ENCODE results near the gene PSME3. TPM values are rescaled to one million over a fixed set of nuclear protein-coding genes. Genes with fewer than 3 reads are reported as not detected.
"Not testable (repeated sequence)": the region's sequence is repeated elsewhere in the genome, so short reads cannot be mapped to it uniquely, and the experiment has no call there.

PSME3 gene
- total and polyA plus RNA-seq, 3 experiments from 2014 or later = 136 to 244 (median 243) TPM

DNA sequence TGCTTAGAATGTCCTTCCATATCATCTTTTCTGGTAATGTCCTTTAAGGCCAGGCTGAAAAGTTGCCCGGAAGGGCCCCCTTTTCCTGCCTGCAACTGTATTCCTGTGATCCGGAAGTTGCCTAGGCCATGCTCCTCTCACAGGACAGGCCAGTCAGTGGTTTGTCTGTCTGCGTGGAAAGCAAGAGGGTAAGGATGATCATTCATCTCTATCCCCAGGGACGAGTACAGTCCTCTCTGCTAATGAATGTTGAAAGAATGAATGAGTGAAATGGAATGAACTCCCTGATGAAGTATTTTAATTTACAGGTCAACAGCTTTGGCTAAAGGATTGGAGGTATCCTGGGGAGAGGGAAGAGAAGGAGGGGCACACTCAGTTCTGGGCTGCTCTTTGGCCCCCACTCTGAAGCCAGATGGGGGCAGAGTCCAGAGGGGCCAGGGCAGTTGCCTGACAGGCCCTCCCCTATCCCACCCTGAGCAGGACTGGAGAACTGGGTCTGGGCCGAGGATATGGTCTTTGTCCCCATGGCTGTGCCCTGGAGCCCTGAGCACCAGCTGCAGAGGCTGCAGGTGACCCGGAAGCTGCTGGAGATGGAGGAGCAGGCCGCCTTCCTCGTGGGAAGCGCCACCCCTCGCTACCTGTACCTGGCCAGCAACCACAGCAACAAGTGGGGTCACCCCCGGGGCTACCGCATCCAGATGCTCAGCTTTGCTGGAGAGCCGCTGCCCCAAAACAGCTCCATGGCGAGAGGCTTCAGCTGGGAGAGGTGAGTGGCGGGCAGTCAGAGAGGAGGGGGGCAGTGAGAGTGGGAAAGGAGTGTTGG lies 21.0 kb downstream of the PSME3 start:
- no peak overlapping the region for H3K27ac ChIP-seq (ENCODE audit: low read depth, low read length)
- Mint-ChIP-seq H3K36me3 (no peaks in the 10 kb centered on the region), H3K9me3 (no peaks in the 10 kb centered on the region), H3K27ac (no peak overlapping the region), H3K27me3 (peaks cover 7 to 19% of the 10 kb centered on the region in 2 donors), H3K4me1 (no peaks in the 10 kb centered on the region), H3K4me3 (no peak overlapping the region)
- ChIA-PET POLR2A (no interaction called here), CTCF (interaction anchor here (0.8 kb wide), 1 partner anchor 16 kb away, joined by 3 read pairs; no protein-coding TSS in a partner anchor)
- no peak overlapping the region for H3K4me3 ChIP-seq (ENCODE audit: low read length)
- DNase-seq = no peak
- no peaks in the 10 kb centered on the region for H3K27me3 ChIP-seq (ENCODE audit: insufficient read depth, low read length, poor library complexity, severe bottlenecking)
- no peaks in the 10 kb centered on the region for H3K36me3 ChIP-seq (ENCODE audit: insufficient read depth, low read length)
- H3K4me1 ChIP-seq (ENCODE audit: insufficient read depth, low read length) = no peaks in the 10 kb centered on the region
- H3K9me3 ChIP-seq (ENCODE audit: low read length) = no peaks in the 10 kb centered on the region

DNA sequence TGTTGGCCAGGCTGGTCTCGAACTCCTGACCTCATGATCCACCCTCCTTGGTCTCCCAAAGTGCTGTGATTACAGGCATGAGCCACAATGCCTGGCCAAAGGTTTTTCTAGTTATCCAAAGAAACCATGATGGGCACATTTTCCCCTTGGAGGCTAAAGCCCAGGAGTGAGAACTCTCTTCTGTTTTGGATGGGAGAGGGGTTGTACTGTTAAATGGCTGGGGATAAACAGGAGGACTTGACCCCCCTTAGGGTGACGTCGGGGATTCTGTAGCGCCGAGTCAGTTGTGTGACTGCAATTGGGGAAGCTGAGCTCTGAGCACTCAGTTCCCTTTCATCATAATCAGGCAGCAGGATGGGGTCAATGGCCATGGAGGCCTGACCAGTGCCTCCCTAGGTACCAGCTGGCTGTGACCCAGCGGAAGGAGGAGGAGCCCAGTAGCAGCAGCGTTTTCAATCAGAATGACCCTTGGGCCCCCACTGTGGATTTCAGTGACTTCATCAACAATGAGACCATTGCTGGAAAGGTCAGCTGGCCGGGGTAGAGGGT lies 21.9 kb downstream of the PSME3 start:
- Histone ChIP-seq H3K36me3 (ENCODE audit: insufficient read depth, low read length) (no peaks in the 10 kb centered on the region), H3K9me3 (ENCODE audit: low read length) (no peaks in the 10 kb centered on the region), H3K4me3 (ENCODE audit: low read length) (no peak overlapping the region), H3K4me1 (ENCODE audit: insufficient read depth, low read length) (no peaks in the 10 kb centered on the region), H3K27ac (ENCODE audit: low read depth, low read length) (no peak overlapping the region), H3K27me3 (ENCODE audit: insufficient read depth, low read length, poor library complexity, severe bottlenecking) (no peaks in the 10 kb centered on the region)
- ChIA-PET CTCF (interaction anchor here (0.5 to 0.8 kb wide), 2 partner anchors 17 to 79 kb away, joined by 3 read pairs; no protein-coding TSS in a partner anchor), POLR2A (no interaction called here)
- Mint-ChIP-seq H3K4me1 (no peaks in the 10 kb centered on the region), H3K27me3 (peaks cover 9 to 19% of the 10 kb centered on the region in 2 donors), H3K9me3 (no peaks in the 10 kb centered on the region), H3K27ac (no peak overlapping the region), H3K4me3 (no peak overlapping the region), H3K36me3 (no peaks in the 10 kb centered on the region)
- DNase-seq = no peak

DNA sequence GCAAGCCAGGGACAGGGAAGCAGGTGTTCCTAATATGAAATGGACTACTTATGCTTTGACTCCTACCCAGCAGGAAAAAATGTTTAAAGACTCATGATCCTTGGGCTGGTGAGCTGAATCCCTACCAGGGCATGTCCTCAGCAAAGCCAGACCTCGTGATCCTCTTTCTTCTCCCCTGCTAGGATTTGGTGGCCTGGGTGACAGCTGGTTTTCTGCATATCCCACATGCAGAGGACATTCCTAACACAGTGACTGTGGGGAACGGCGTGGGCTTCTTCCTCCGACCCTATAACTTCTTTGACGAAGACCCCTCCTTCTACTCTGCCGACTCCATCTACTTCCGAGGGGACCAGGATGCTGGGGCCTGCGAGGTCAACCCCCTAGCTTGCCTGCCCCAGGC lies 22.9 kb downstream of the PSME3 start:
- H3K4me3 Mint-ChIP-seq; H3K27ac Mint-ChIP-seq; H3K4me3 ChIP-seq (ENCODE audit: low read length); CTCF ChIA-PET; H3K27ac ChIP-seq (ENCODE audit: low read depth, low read length); POLR2A ChIA-PET; H3K4me1 Mint-ChIP-seq; H3K36me3 Mint-ChIP-seq; H3K4me1 ChIP-seq (ENCODE audit: insufficient read depth, low read length); H3K27me3 ChIP-seq (ENCODE audit: insufficient read depth, low read length, poor library complexity, severe bottlenecking); DNase-seq; H3K9me3 Mint-ChIP-seq; H3K9me3 ChIP-seq (ENCODE audit: low read length); H3K36me3 ChIP-seq (ENCODE audit: insufficient read depth, low read length): not testable (repeated sequence)
- H3K27me3 Mint-ChIP-seq = peaks cover 9 to 19% of the 10 kb centered on the region in 2 donors

GRCh38 chr17:42856516-42856915 lies 23.3 kb downstream of the PSME3 start:
- H3K4me3 ChIP-seq (ENCODE audit: low read length); H3K4me1 Mint-ChIP-seq; DNase-seq; POLR2A ChIA-PET; H3K36me3 ChIP-seq (ENCODE audit: insufficient read depth, low read length); CTCF ChIA-PET; H3K27me3 ChIP-seq (ENCODE audit: insufficient read depth, low read length, poor library complexity, severe bottlenecking); H3K27ac ChIP-seq (ENCODE audit: low read depth, low read length); H3K4me1 ChIP-seq (ENCODE audit: insufficient read depth, low read length); H3K36me3 Mint-ChIP-seq; H3K4me3 Mint-ChIP-seq; H3K9me3 Mint-ChIP-seq; H3K9me3 ChIP-seq (ENCODE audit: low read length): not testable (repeated sequence)
- Mint-ChIP-seq H3K27ac (peak overlapping the region in 1 of 8 donors; percentile 43), H3K27me3 (peaks cover 9 to 19% of the 10 kb centered on the region in 2 donors)

DNA sequence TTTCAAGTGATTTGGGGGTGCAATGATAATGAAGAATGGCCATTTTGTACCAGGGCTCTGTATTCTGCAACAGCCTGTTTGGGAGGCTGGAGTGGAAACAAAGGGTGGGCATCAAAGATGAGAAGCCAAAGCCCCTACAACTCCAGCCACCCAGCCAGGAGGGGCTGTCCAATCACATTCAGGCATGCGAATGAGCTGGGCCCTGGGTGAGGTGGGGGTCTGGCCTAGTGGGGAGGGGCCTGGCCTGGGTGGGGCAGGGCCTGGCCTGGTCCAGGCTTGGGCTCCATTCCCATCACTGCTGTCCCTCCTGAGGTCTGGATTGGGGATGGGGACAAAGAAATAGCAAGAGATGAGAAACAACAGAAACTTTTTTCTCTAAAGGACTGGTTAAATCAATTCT lies 24.2 kb downstream of the PSME3 start:
- H3K4me3 ChIP-seq (ENCODE audit: low read length) = no peak overlapping the region
- H3K27ac Mint-ChIP-seq = peak overlapping the region in 1 of 8 donors; percentile 38
- no peaks in the 10 kb centered on the region for H3K4me1 Mint-ChIP-seq
- no peaks in the 10 kb centered on the region for H3K36me3 Mint-ChIP-seq
- no peaks in the 10 kb centered on the region for H3K4me1 ChIP-seq (ENCODE audit: insufficient read depth, low read length)
- H3K36me3 ChIP-seq (ENCODE audit: insufficient read depth, low read length) = no peaks in the 10 kb centered on the region
- no peaks in the 10 kb centered on the region for H3K9me3 Mint-ChIP-seq
- ChIA-PET CTCF (no interaction called here), POLR2A (no interaction called here)
- H3K27ac ChIP-seq (ENCODE audit: low read depth, low read length) = no peak overlapping the region
- DNase-seq = no peak
- peaks cover 9 to 19% of the 10 kb centered on the region in 2 donors for H3K27me3 Mint-ChIP-seq
- no peaks in the 10 kb centered on the region for H3K9me3 ChIP-seq (ENCODE audit: low read length)
- no peaks in the 10 kb centered on the region for H3K27me3 ChIP-seq (ENCODE audit: insufficient read depth, low read length, poor library complexity, severe bottlenecking)
- no peak overlapping the region for H3K4me3 Mint-ChIP-seq

GRCh38 chr17:42865638-42866094 lies 32.5 kb downstream of the PSME3 start:
- Histone ChIP-seq H3K9me3 (ENCODE audit: low read length) (no peaks in the 10 kb centered on the region), H3K27ac (ENCODE audit: low read depth, low read length) (no peak overlapping the region), H3K27me3 (ENCODE audit: insufficient read depth, low read length, poor library complexity, severe bottlenecking) (no peaks in the 10 kb centered on the region), H3K36me3 (ENCODE audit: insufficient read depth, low read length) (no peaks in the 10 kb centered on the region), H3K4me1 (ENCODE audit: insufficient read depth, low read length) (no peaks in the 10 kb centered on the region), H3K4me3 (ENCODE audit: low read length) (no peak overlapping the region)
- H3K36me3 Mint-ChIP-seq = no peaks in the 10 kb centered on the region
- peaks cover 17 to 41% of the 10 kb centered on the region in 2 donors for H3K27me3 Mint-ChIP-seq
- no peak overlapping the region for H3K4me3 Mint-ChIP-seq
- no peak for DNase-seq
- peaks cover 0 to 3% (median 0%) of the 10 kb centered on the region in 5 donors for H3K9me3 Mint-ChIP-seq
- CTCF ChIA-PET = no interaction called here
- H3K27ac Mint-ChIP-seq = no peak overlapping the region
- H3K4me1 Mint-ChIP-seq = no peaks in the 10 kb centered on the region
- POLR2A ChIA-PET = no interaction called here

- Mint-ChIP-seq H3K36me3 (no peaks in the 10 kb centered on the region), H3K4me3 (no peak overlapping the region)
- H3K27me3 ChIP-seq (ENCODE audit: insufficient read depth, low read length, poor library complexity, severe bottlenecking) = no peaks in the 10 kb centered on the region
These were observed 33.0 kb downstream of the PSME3 start for GRCh38 chr17:42866216-42866615.

DNA sequence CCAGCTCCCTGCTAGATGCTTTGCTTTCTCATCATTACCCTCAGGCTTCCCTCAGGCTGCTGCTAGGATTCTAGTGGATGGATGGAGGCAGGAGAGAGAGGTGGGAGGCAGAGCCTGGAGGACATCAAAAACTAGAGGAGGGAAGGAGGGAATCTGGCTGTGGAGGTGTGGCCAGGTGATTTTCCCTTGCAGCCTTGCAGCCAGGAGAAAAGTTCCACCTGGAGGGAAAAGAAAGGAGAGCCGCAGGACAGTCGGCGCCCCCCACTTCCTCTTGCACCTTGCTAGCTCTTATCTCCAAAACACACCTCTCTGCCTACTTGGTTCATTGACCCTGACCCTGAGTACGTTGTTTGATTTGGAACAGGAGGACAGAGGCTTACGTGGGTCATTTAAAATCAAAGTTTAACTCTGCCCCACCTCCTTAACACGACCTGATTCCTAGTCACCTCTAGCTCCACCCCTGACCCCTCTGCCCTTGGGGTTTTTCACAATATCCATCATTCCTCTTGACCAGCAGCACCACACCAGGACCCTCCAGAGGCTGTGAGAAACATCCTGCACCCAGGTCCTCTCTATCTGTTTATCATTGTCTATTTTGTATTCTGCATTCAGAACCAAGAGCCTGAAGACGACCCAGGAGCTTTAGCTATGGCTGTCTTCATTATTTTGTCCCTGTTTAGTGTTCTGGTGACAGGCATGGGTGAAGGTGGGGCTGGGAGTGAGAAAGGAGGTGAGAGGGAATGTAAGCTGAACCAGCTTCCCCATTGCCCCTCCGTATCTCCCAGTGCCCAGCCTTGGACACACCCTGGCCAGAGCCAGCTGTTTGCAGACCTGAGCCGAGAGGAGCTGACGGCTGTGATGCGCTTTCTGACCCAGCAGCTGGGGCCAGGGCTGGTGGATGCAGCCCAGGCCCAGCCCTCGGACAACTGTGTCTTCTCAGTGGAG lies 33.7 kb downstream of the PSME3 start:
- H3K9me3 ChIP-seq (ENCODE audit: low read length) = no peaks in the 10 kb centered on the region
- ChIA-PET CTCF (no interaction called here), POLR2A (no interaction called here)
- no peaks in the 10 kb centered on the region for H3K4me1 ChIP-seq (ENCODE audit: insufficient read depth, low read length)
- H3K27ac ChIP-seq (ENCODE audit: low read depth, low read length) = no peak overlapping the region
- no peak overlapping the region for H3K4me3 ChIP-seq (ENCODE audit: low read length)
- Mint-ChIP-seq H3K4me1 (no peaks in the 10 kb centered on the region), H3K36me3 (no peaks in the 10 kb centered on the region), H3K27ac (no peak overlapping the region), H3K4me3 (no peak overlapping the region), H3K9me3 (peaks cover 0 to 6% (median 0%) of the 10 kb centered on the region in 5 donors), H3K27me3 (peaks cover 22 to 51% of the 10 kb centered on the region in 2 donors)
- no peaks in the 10 kb centered on the region for H3K27me3 ChIP-seq (ENCODE audit: insufficient read depth, low read length, poor library complexity, severe bottlenecking)
- DNase-seq = no peak
- H3K36me3 ChIP-seq (ENCODE audit: insufficient read depth, low read length) = no peaks in the 10 kb centered on the region

More at GRCh38 chr17:42866216-42866615, 33.0 kb downstream of the PSME3 start:
- H3K27ac Mint-ChIP-seq = peak overlapping the region in 1 of 8 donors; percentile 63
- DNase-seq = no peak
- Histone ChIP-seq H3K27ac (ENCODE audit: low read depth, low read length) (no peak overlapping the region), H3K9me3 (ENCODE audit: low read length) (no peaks in the 10 kb centered on the region), H3K4me3 (ENCODE audit: low read length) (no peak overlapping the region), H3K36me3 (ENCODE audit: insufficient read depth, low read length) (no peaks in the 10 kb centered on the region), H3K4me1 (ENCODE audit: insufficient read depth, low read length) (no peaks in the 10 kb centered on the region)
- H3K4me1 Mint-ChIP-seq = no peaks in the 10 kb centered on the region
- peaks cover 0 to 3% (median 0%) of the 10 kb centered on the region in 5 donors for H3K9me3 Mint-ChIP-seq
- ChIA-PET CTCF (no interaction called here), POLR2A (no interaction called here)
- H3K27me3 Mint-ChIP-seq = peaks cover 17 to 44% of the 10 kb centered on the region in 2 donors

All from CD8-positive, alpha-beta memory T cell (primary cell).